K562 (cell line): ENCODE results near the gene PHF24. TPM values are rescaled to one million over a fixed set of nuclear protein-coding genes. Genes with fewer than 3 reads are reported as not detected.
"Not testable (repeated sequence)": the region's sequence is repeated elsewhere in the genome, so short reads cannot be mapped to it uniquely, and the experiment has no call there.

ENCODE experiments used
- ATAC-seq: fragments of 200-7000 bp; cut with Tn5 transposase; 3 replicates; pipeline ENCODE4 v1.9.1; 2020; ENCODE audit warnings: moderate library complexity
- BruUV-seq: library from RNA; stranded (reverse); fragments of 400-500 nt; replicated peaks from 2 replicates; lab custom pipeline; 2021; lab: Mats Ljungman, UMichigan
- CTCF ChIA-PET: fragments of 300-600 bp; formaldehyde crosslinking; extraction: SDS; loops from one replicate; lab custom pipeline; 2021; ENCODE audit warnings: low intra/inter-chr PET ratio; lab: Yijun Ruan, JAX
- POLR2A ChIA-PET: fragments of 300-600, 350-650 bp; sonication (Branson Sonifier 250); formaldehyde crosslinking; extraction: SDS; loops from one replicate; lab custom pipeline; 2021; ENCODE audit warnings: antibody characterized with exemption, inconsistent platforms; lab: Yijun Ruan, JAX
- DNase-seq, 4 experiments: peaks; one replicate each; pipeline versions ENCODE4 v3.0.0 to v3.0.0-alpha.2; 2011 to 2018; ENCODE audit warnings: low spot score in 3 of 4, mixed read lengths in 3 of 4; ENCODE audit errors: extremely low read depth in 1 of 4
- FAIRE-seq: peaks from 2 replicates; lab custom pipeline; 2011; peaks lifted over from hg19 to GRCh38; lab: Jason Lieb, UNC
- H2AFZ ChIP-seq: 2 replicates; pipeline ENCODE4 v1.6.0; 2011; ENCODE audit warnings: low read depth, low read length, control low read depth, inconsistent platforms
- H3K27ac ChIP-seq: fragments of 200-600 bp; 3 replicates; pipeline ENCODE4 v1.8.0; 2011; ENCODE audit warnings: low read depth, mild to moderate bottlenecking, control low read depth, inconsistent platforms, low read length, moderate library complexity, mixed read lengths; ENCODE audit errors: extremely low read depth
- H3K27me3 ChIP-seq, 2 experiments: fragments of 300-600 bp in 1 of 2; 2 replicates in 1 of 2; 3 replicates in 1 of 2; pipeline versions ENCODE4 v1.6.0 to v1.8.0; 2011; ENCODE audit warnings: inconsistent platforms in 2 of 2, low read length in 2 of 2, mild to moderate bottlenecking in 1 of 2, mixed read lengths in 1 of 2, moderate library complexity in 1 of 2; ENCODE audit not compliant: control insufficient read depth in 2 of 2, insufficient read depth in 2 of 2
- H3K36me3 ChIP-seq: fragments of 300-600 bp; 3 replicates; pipeline ENCODE4 v1.8.0; 2011; ENCODE audit warnings: mild to moderate bottlenecking, low read length, inconsistent platforms; ENCODE audit not compliant: control insufficient read depth, insufficient read depth
- H3K4me1 ChIP-seq, 2 experiments: fragments of 200-600 bp in 1 of 2; replicated peaks in 1 of 2; 2 replicates in 1 of 2; 3 replicates in 1 of 2; pipeline versions ENCODE4 v1.5.1 to v1.8.0; 2011; ENCODE audit warnings: inconsistent platforms in 2 of 2, low read length in 2 of 2, mild to moderate bottlenecking in 1 of 2, mixed read lengths in 1 of 2, moderate library complexity in 1 of 2; ENCODE audit not compliant: control insufficient read depth in 2 of 2, insufficient read depth in 2 of 2
- H3K4me2 ChIP-seq: 2 replicates; pipeline ENCODE4 v1.6.1; 2011; ENCODE audit warnings: low read length, control low read depth, inconsistent platforms, mixed read lengths; ENCODE audit not compliant: insufficient read depth
- H3K4me3 ChIP-seq: fragments of 200-600 bp; sonication (generic), shearing (Covaris generic); 2 replicates; pipeline ENCODE4 v1.5.1; 2016; ENCODE audit warnings: control low read depth, inconsistent platforms
- H3K79me2 ChIP-seq: fragments of 200-600 bp; 3 replicates; pipeline ENCODE4 v1.8.0; 2011; ENCODE audit warnings: low read length, inconsistent platforms; ENCODE audit not compliant: control insufficient read depth, insufficient read depth
- H3K9ac ChIP-seq, 2 experiments: 2 replicates each; pipeline versions ENCODE4 v1.6.0 to v1.6.1; 2011; ENCODE audit warnings: low read depth in 2 of 2, low read length in 2 of 2, control low read depth in 1 of 2, inconsistent platforms in 1 of 2, mild to moderate bottlenecking in 1 of 2, mixed read lengths in 1 of 2; ENCODE audit not compliant: insufficient read depth in 1 of 2
- H3K9me1 ChIP-seq: one replicate; pipeline ENCODE4 v1.6.0; 2011; ENCODE audit warnings: inconsistent platforms, mild to moderate bottlenecking, low read length, moderate library complexity; ENCODE audit not compliant: control insufficient read depth, insufficient read depth
- H3K9me3 ChIP-seq: replicated peaks from 2 replicates; pipeline ENCODE4 v1.5.1; 2011; ENCODE audit warnings: low read depth, low read length, inconsistent platforms; ENCODE audit not compliant: control insufficient read depth, insufficient read depth
- H4K20me1 ChIP-seq: replicated peaks from 2 replicates; pipeline ENCODE4 v1.6.1; 2011; ENCODE audit warnings: low read length, inconsistent platforms, mixed read lengths; ENCODE audit not compliant: control insufficient read depth, insufficient read depth
- CBFA2T2 ChIP-seq: fragments of 450-650 bp; conservative IDR thresholded peaks from 2 replicates; pipeline ENCODE4 v1.6.1; 2017; ENCODE audit warnings: mild to moderate bottlenecking
- CBFA2T3 ChIP-seq: fragments of 450-650 bp; IDR thresholded peaks from 2 replicates; pipeline ENCODE4 v1.6.1; 2017
- MBD2 ChIP-seq: sonication (generic); IDR thresholded peaks from 2 replicates; pipeline ENCODE4 v1.6.1; 2016; ENCODE audit warnings: low read depth, borderline replicate concordance
- NFIC ChIP-seq: fragments of 450-650 bp; IDR thresholded peaks from 2 replicates; pipeline ENCODE4 v1.6.1; 2017; ENCODE audit warnings: mild to moderate bottlenecking, inconsistent platforms
- PHF21A ChIP-seq: fragments of 450-650 bp; IDR thresholded peaks from 2 replicates; pipeline ENCODE4 v1.6.1; 2017; ENCODE audit warnings: low read depth, borderline replicate concordance
- SRSF9 ChIP-seq: fragments of 200-400 bp; formaldehyde crosslinking; IDR thresholded peaks from 2 replicates; pipeline ENCODE4 v1.6.1; 2017; ENCODE audit warnings: low read depth, low read length, borderline replicate concordance
- ZNF184 ChIP-seq: sonication (generic); formaldehyde crosslinking; IDR thresholded peaks from 2 replicates; pipeline ENCODE4 v1.5.0; 2020; ENCODE audit warnings: missing genetic modification reagents
- WGBS: fragments of 100-300 bp; shearing (Covaris generic); methylation state at CpG from one replicate; pipeline ENCODE4 v1.1.6; 2016; ENCODE audit warnings: low coverage, mixed read lengths; ENCODE audit not compliant: insufficient coverage; ENCODE audit errors: missing lambda C conversion rate; 5-methylcytosine and 5-hydroxymethylcytosine counted together
- in situ Hi-C: fragments of 300-500 bp; cut with MboI; formaldehyde crosslinking; loops from 4 replicates; pipeline ENCODE4 v1.15.0; 2018; ENCODE audit warnings: inconsistent platforms, mixed read lengths
- intact Hi-C: fragments of 100-400 bp; cut with micrococcal nuclease; formaldehyde crosslinking; loops from 2 replicates; pipeline ENCODE4 v1.14.2; 2022
- polyA plus RNA-seq, 8 experiments: library from polyadenylated mRNA; depleted of rRNA in 4 of 8; stranded (reverse) in 5 of 8; unstranded in 3 of 8; fragments of >200 nt; fragmentation: Nextera tagmentation in 2 of 8; fragmentation: Illumina TruSeq in 1 of 8; extraction: Ambion mirVana in 2 of 8; extraction: Trizol in 1 of 8; gene quantifications; 2 replicates each; pipeline versions ENCODE4 v1.2.1 to v1.2.3, GENCODE V29; 2011 to 2014; ENCODE audit warnings: inconsistent platforms in 1 of 8, missing spikeins in 1 of 8
- total RNA-seq, 7 experiments: library from RNA; depleted of rRNA in 6 of 7; stranded (reverse); fragments of >200 nt in 6 of 7; fragmentation: Illumina TruSeq in 2 of 7; extraction: Trizol in 2 of 7; gene quantifications; 2 replicates each; pipeline versions ENCODE4 v1.2.1 to v1.2.3, GENCODE V29; 2011 to 2021; ENCODE audit warnings: low replicate concordance in 1 of 7

PHF24 gene
- total and polyA plus RNA-seq, 9 of the 15 experiments (the other 6 are each of a cell fraction or from before 2014, with no cell fraction given) = 0.01 TPM; not detected in 7

GRCh38 chr9:34939989-34940388, 18.1 kb upstream of the PHF24 start:
- H3K4me1 ChIP-seq, H3K4me3 ChIP-seq, in situ Hi-C loops, intact Hi-C loops, H2AFZ ChIP-seq, H3K9ac ChIP-seq, FAIRE-seq, H3K4me2 ChIP-seq, H3K27ac ChIP-seq, H4K20me1 ChIP-seq, H3K36me3 ChIP-seq, H3K9me1 ChIP-seq, ATAC-seq, CTCF ChIA-PET, H3K27me3 ChIP-seq, H3K79me2 ChIP-seq, H3K9me3 ChIP-seq, BruUV-seq: not testable (repeated sequence)
- POLR2A ChIA-PET = interaction anchor here (0.6 kb wide), 1 partner anchor 40 kb away, joined by 3 read pairs; no protein-coding TSS in a partner anchor
- TF ChIP-seq CBFA2T3 (peak; percentile 51), CBFA2T2 (peak; percentile 21; the same call in 1 of the 2 replicates), NFIC (peak; percentile 54)
- peak in 1 of 4 experiments; percentile 30 for DNase-seq

- Histone ChIP-seq H4K20me1 (no peaks in the 10 kb centered on the region), H3K4me2 (no peak overlapping the region), H3K36me3 (no peaks in the 10 kb centered on the region), H3K27ac (no peak overlapping the region), H3K9ac (no peak overlapping the region), H3K79me2 (no peaks in the 10 kb centered on the region), H3K4me3 (no peak overlapping the region), H3K27me3 (no peaks in the 10 kb centered on the region; a peak in 1 of 5 replicates), H2AFZ (no peak overlapping the region), H3K9me1 (no peaks in the 10 kb centered on the region), H3K4me1 (no peaks in the 10 kb centered on the region), H3K9me3 (no peaks in the 10 kb centered on the region)
- ChIA-PET CTCF (no interaction called here), POLR2A (no interaction called here)
- FAIRE-seq = no peak
- intact Hi-C loops = no loop called here
- ATAC-seq = no peak
- 0% methylated on average over 2 of the region's 2 CpGs for WGBS
- BruUV-seq = no TSS peak
- in situ Hi-C loops = no loop called here
- TF ChIP-seq MBD2 (no peak), SRSF9 (no peak), PHF21A (no peak), ZNF184 (CRISPR knock-in tag) (no peak)
- no peak for DNase-seq
These were observed 9.6 kb upstream of the PHF24 start for GRCh38 chr9:34948451-34948850.
